Panc1 (cell line): ENCODE data around the gene SLC44A1. TPM values are rescaled to one million over a fixed set of nuclear protein-coding genes. Genes with fewer than 3 reads are reported as not detected.

Experiments
- ATAC-seq: fragments of 200-7000 bp; cut with Tn5 transposase; 2 replicates; pipeline ENCODE4 v1.9.1; 2020; ENCODE audit warnings: mild to moderate bottlenecking, moderate library complexity
- BruUV-seq: library from RNA; stranded (reverse); fragments of 400-500 nt; replicated peaks from 2 replicates; lab custom pipeline; 2021; lab: Mats Ljungman, UMichigan
- CTCF ChIA-PET: fragments of 300-600 bp; sonication (Branson Sonifier 250); formaldehyde crosslinking; loops from one replicate; lab custom pipeline; 2022; ENCODE audit warnings: antibody characterized with exemption; lab: Charles Lee
- POLR2A ChIA-PET: fragments of 300-600 bp; sonication (Branson Sonifier 250); formaldehyde crosslinking; loops from one replicate; lab custom pipeline; 2022; ENCODE audit warnings: antibody characterized with exemption; lab: Charles Lee
- DNase-seq: peaks from one replicate; pipeline ENCODE4 v3.0.0-alpha.2; 2010; ENCODE audit warnings: low read depth, low spot score
- H3K27ac ChIP-seq: 2 replicates; pipeline ENCODE4 v1.5.1; 2011; ENCODE audit warnings: mild to moderate bottlenecking, low read length, inconsistent platforms
- H3K27me3 ChIP-seq: fragments of 200-500 bp; sonication (Bioruptor generic); 2 replicates; pipeline ENCODE4 v1.6.0; 2014; ENCODE audit warnings: low read length, inconsistent platforms; ENCODE audit not compliant: control insufficient read depth, insufficient read depth
- H3K36me3 ChIP-seq: fragments of 200-500 bp; sonication (Bioruptor generic); 2 replicates; pipeline ENCODE4 v1.5.1; 2014; ENCODE audit warnings: inconsistent platforms, mild to moderate bottlenecking, low read length, moderate library complexity; ENCODE audit not compliant: control insufficient read depth, insufficient read depth
- H3K4me1 ChIP-seq: 2 replicates; pipeline ENCODE4 v1.5.1; 2011; ENCODE audit warnings: inconsistent platforms, mild to moderate bottlenecking, low read length, moderate library complexity; ENCODE audit not compliant: control insufficient read depth, insufficient read depth
- H3K4me3 ChIP-seq, 2 experiments: 2 replicates each; pipeline ENCODE4 v1.5.1; 2011 to 2012; ENCODE audit warnings: low read depth in 2 of 2, low read length in 2 of 2, mild to moderate bottlenecking in 2 of 2, inconsistent platforms in 1 of 2, moderate library complexity in 1 of 2
- H3K9me3 ChIP-seq: fragments of 200-500 bp; sonication (Bioruptor generic); 2 replicates; pipeline ENCODE4 v1.5.1; 2014; ENCODE audit warnings: low read depth, mild to moderate bottlenecking, inconsistent platforms, low read length, moderate library complexity; ENCODE audit not compliant: control insufficient read depth, insufficient read depth
- POLR2AphosphoS5 ChIP-seq: IDR thresholded peaks from 2 replicates; pipeline ENCODE4 v1.6.1; 2012; ENCODE audit warnings: mild to moderate bottlenecking, low read depth, low read length, moderate library complexity
- SIN3A ChIP-seq: IDR thresholded peaks from 2 replicates; pipeline ENCODE4 v1.6.1; 2012; ENCODE audit warnings: low read depth, mild to moderate bottlenecking, low read length, moderate library complexity, borderline replicate concordance; ENCODE audit not compliant: insufficient read depth
- TCF7L2 ChIP-seq: IDR thresholded peaks from 2 replicates; pipeline ENCODE4 v1.6.1; 2011; ENCODE audit warnings: mild to moderate bottlenecking, low read depth, low read length, inconsistent platforms
- in situ Hi-C: cut with HindIII; loops from 2 replicates; pipeline ENCODE4 v1.10.0; 2016; ENCODE audit warnings: low sequenced_read_pairs, low pct_unique_long_range_greater_than_20kb
- intact Hi-C: fragments of 100-400 bp; cut with micrococcal nuclease; formaldehyde crosslinking; loops from one replicate; pipeline ENCODE4 v1.10.0; 2022; ENCODE audit not compliant: unreplicated experiment
- total RNA-seq: library from RNA; stranded (reverse); gene quantifications from one replicate; pipeline ENCODE4 v1.2.1, GENCODE V29; 2021; ENCODE audit not compliant: unreplicated experiment
- TF ChIP-seq, protein P1 (sequence below): fragments of 450-650 bp; IDR thresholded peaks from 2 replicates; pipeline ENCODE4 v1.5.1; 2017; ENCODE audit warnings: mild to moderate bottlenecking
- TF ChIP-seq, protein P2 (sequence below), 2 experiments: IDR thresholded peaks; 2 replicates each; pipeline ENCODE4 v1.6.1; 2011 to 2012; ENCODE audit warnings: low read depth in 2 of 2, control low read depth in 1 of 2, low read length in 1 of 2, mild to moderate bottlenecking in 1 of 2, moderate library complexity in 1 of 2; ENCODE audit not compliant: insufficient read depth in 1 of 2

Gene SLC44A1
- total RNA-seq, 1 experiment from 2014 or later: 8.7 TPM

DNA sequence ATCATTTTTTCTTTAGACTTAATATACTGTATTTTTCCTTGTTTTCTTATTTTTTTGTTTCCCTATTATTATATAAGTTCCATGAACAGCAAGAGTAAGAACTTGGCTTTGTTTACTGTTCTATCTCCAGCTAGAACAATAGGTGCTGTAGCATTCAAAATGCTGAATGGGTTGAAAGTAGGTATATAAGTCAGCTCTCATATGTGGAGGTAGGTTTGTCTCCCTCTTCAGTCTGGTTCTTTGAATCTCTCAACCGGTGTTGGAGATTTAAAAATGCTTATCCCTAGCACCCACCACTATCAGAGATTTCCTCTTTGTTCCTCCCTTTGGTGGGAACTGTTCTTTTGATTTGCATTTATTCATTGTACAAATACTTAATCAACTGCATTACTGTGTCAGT, 115.9 kb downstream of the SLC44A1 start:
- Histone ChIP-seq H3K4me1 (no peaks in the 10 kb centered on the region), H3K27me3 (no peaks in the 10 kb centered on the region), H3K27ac (no peak overlapping the region), H3K4me3 (no peak overlapping the region), H3K36me3 (no peaks in the 10 kb centered on the region), H3K9me3 (no peaks in the 10 kb centered on the region)
- in situ Hi-C loops: no loop called here
- no peak for ATAC-seq
- no peak for DNase-seq
- ChIA-PET CTCF (no interaction called here), POLR2A (no interaction called here)
- intact Hi-C loops: no loop called here
- TF ChIP-seq, protein P1, sequence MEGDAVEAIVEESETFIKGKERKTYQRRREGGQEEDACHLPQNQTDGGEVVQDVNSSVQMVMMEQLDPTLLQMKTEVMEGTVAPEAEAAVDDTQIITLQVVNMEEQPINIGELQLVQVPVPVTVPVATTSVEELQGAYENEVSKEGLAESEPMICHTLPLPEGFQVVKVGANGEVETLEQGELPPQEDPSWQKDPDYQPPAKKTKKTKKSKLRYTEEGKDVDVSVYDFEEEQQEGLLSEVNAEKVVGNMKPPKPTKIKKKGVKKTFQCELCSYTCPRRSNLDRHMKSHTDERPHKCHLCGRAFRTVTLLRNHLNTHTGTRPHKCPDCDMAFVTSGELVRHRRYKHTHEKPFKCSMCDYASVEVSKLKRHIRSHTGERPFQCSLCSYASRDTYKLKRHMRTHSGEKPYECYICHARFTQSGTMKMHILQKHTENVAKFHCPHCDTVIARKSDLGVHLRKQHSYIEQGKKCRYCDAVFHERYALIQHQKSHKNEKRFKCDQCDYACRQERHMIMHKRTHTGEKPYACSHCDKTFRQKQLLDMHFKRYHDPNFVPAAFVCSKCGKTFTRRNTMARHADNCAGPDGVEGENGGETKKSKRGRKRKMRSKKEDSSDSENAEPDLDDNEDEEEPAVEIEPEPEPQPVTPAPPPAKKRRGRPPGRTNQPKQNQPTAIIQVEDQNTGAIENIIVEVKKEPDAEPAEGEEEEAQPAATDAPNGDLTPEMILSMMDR: peak; percentile 3; the same call in 1 of the 2 replicates
- no peak for TF ChIP-seq TCF7L2
- TF ChIP-seq, protein P2, sequence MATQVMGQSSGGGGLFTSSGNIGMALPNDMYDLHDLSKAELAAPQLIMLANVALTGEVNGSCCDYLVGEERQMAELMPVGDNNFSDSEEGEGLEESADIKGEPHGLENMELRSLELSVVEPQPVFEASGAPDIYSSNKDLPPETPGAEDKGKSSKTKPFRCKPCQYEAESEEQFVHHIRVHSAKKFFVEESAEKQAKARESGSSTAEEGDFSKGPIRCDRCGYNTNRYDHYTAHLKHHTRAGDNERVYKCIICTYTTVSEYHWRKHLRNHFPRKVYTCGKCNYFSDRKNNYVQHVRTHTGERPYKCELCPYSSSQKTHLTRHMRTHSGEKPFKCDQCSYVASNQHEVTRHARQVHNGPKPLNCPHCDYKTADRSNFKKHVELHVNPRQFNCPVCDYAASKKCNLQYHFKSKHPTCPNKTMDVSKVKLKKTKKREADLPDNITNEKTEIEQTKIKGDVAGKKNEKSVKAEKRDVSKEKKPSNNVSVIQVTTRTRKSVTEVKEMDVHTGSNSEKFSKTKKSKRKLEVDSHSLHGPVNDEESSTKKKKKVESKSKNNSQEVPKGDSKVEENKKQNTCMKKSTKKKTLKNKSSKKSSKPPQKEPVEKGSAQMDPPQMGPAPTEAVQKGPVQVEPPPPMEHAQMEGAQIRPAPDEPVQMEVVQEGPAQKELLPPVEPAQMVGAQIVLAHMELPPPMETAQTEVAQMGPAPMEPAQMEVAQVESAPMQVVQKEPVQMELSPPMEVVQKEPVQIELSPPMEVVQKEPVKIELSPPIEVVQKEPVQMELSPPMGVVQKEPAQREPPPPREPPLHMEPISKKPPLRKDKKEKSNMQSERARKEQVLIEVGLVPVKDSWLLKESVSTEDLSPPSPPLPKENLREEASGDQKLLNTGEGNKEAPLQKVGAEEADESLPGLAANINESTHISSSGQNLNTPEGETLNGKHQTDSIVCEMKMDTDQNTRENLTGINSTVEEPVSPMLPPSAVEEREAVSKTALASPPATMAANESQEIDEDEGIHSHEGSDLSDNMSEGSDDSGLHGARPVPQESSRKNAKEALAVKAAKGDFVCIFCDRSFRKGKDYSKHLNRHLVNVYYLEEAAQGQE (IDR thresholded peaks at IDR 0.05; ENCODE audit: insufficient read depth in 1 of 2, low read depth in 2 of 2, low read length in 1 of 2): no peak
- BruUV-seq: no TSS peak

- TF ChIP-seq, protein P2 (IDR thresholded peaks at IDR 0.05; ENCODE audit: insufficient read depth in 1 of 2, low read depth in 2 of 2, low read length in 1 of 2): no peak
- TF ChIP-seq TCF7L2: no peak
- no peak for TF ChIP-seq SIN3A
- TF ChIP-seq, protein P1: no peak
- TF ChIP-seq POLR2AphosphoS5: no peak
- ChIA-PET CTCF (no interaction called here), POLR2A (no interaction called here)
- in situ Hi-C loops: no loop called here
- no peak overlapping the region for H3K27ac ChIP-seq
- no peaks in the 10 kb centered on the region for H3K9me3 ChIP-seq
- no peaks in the 10 kb centered on the region for H3K36me3 ChIP-seq
- H3K4me3 ChIP-seq: no peak overlapping the region
- intact Hi-C loops: no loop called here
- DNase-seq (no peak), ATAC-seq (no peak)
- no peaks in the 10 kb centered on the region for H3K4me1 ChIP-seq
- no TSS peak for BruUV-seq
- no peaks in the 10 kb centered on the region for H3K27me3 ChIP-seq
Observed at GRCh38 chr9:105361873-105362272, 117.4 kb downstream of the SLC44A1 start.
